Activated naive CD4-positive, alpha-beta T cell treated with anti-CD3 and anti-CD28 coated beads, Interleukin-2, amount 10 ng/mL, durations not matched to agents 7 days and 5 days (primary cell): ENCODE measurements around the gene GRPEL1.

ENCODE experiments used
- CTCF ChIA-PET: fragments of 350-600 bp; sonication (Branson Sonifier 250); formaldehyde crosslinking; loops from one replicate; lab custom pipeline; 2021; ENCODE audit warnings: antibody characterized with exemption; lab: Charles Lee
- DNase-seq: peaks from one replicate; pipeline ENCODE4 v3.0.0-alpha.2; 2020
- H3K27ac Mint-ChIP-seq: one replicate; pipeline ENCODE4 v1.8.0; 2021; ENCODE audit warnings: mild to moderate bottlenecking, moderate library complexity, mixed read lengths
- H3K27me3 Mint-ChIP-seq: one replicate; pipeline ENCODE4 v1.8.0; 2021; ENCODE audit warnings: mild to moderate bottlenecking, mixed read lengths
- H3K36me3 Mint-ChIP-seq: one replicate; pipeline ENCODE4 v1.8.0; 2021; ENCODE audit warnings: mixed read lengths
- H3K4me1 Mint-ChIP-seq: one replicate; pipeline ENCODE4 v1.8.0; 2021; ENCODE audit warnings: mixed read lengths
- H3K4me3 Mint-ChIP-seq: one replicate; pipeline ENCODE4 v1.8.0; 2021; ENCODE audit warnings: mild to moderate bottlenecking, moderate library complexity, mixed read lengths
- H3K9me3 Mint-ChIP-seq: one replicate; pipeline ENCODE4 v1.8.0; 2021; ENCODE audit warnings: mixed read lengths

Gene GRPEL1

GRCh38 chr4:7016512-7016911 lies 51.4 kb downstream of the GRPEL1 start:
- Mint-ChIP-seq H3K27ac (no peak overlapping the region), H3K4me1 (peaks cover 12% of the 10 kb centered on the region), H3K36me3 (peaks cover 44% of the 10 kb centered on the region), H3K27me3 (no peaks in the 10 kb centered on the region), H3K4me3 (no peak overlapping the region), H3K9me3 (no peaks in the 10 kb centered on the region)
- DNase-seq, result no peak
- CTCF ChIA-PET, result interaction anchor here (2.2 kb wide), 1 partner anchor 14 kb away, joined by 5 read pairs; no protein-coding TSS in a partner anchor

- H3K27ac Mint-ChIP-seq, result no peak overlapping the region
- no peak overlapping the region for H3K4me3 Mint-ChIP-seq
- no peaks in the 10 kb centered on the region for H3K27me3 Mint-ChIP-seq
- H3K36me3 Mint-ChIP-seq, result peaks cover 43% of the 10 kb centered on the region
- no peaks in the 10 kb centered on the region for H3K9me3 Mint-ChIP-seq
- CTCF ChIA-PET, result interaction anchor here (0.7 to 2.2 kb wide), 2 partner anchors 15 to 44 kb away, joined by 4 to 5 read pairs; no protein-coding TSS in a partner anchor
- no peak for DNase-seq
- peaks cover 12% of the 10 kb centered on the region for H3K4me1 Mint-ChIP-seq
These were observed 51.8 kb downstream of the GRPEL1 start for GRCh38 chr4:7016086-7016485.

GRCh38 chr4:7015383-7016035 lies 52.4 kb downstream of the GRPEL1 start:
- no peaks in the 10 kb centered on the region for H3K9me3 Mint-ChIP-seq
- H3K4me3 Mint-ChIP-seq, result no peak overlapping the region
- H3K4me1 Mint-ChIP-seq, result peaks cover 12% of the 10 kb centered on the region
- CTCF ChIA-PET, result interaction anchor here (0.7 to 2.2 kb wide), 2 partner anchors 15 to 44 kb away, joined by 4 to 5 read pairs; no protein-coding TSS in a partner anchor
- peaks cover 42% of the 10 kb centered on the region for H3K36me3 Mint-ChIP-seq
- no peaks in the 10 kb centered on the region for H3K27me3 Mint-ChIP-seq
- H3K27ac Mint-ChIP-seq, result peak overlapping the region; percentile 68
- DNase-seq, result no peak

GRCh38 chr4:7014815-7015214 lies 53.0 kb downstream of the GRPEL1 start:
- no peaks in the 10 kb centered on the region for H3K9me3 Mint-ChIP-seq
- H3K27me3 Mint-ChIP-seq, result no peaks in the 10 kb centered on the region
- H3K4me3 Mint-ChIP-seq, result no peak overlapping the region
- no peak for DNase-seq
- peaks cover 47% of the 10 kb centered on the region for H3K36me3 Mint-ChIP-seq
- H3K27ac Mint-ChIP-seq, result peak overlapping the region; percentile 68
- CTCF ChIA-PET, result no interaction called here
- H3K4me1 Mint-ChIP-seq, result peaks cover 12% of the 10 kb centered on the region

GRCh38 chr4:7013175-7013574 lies 54.7 kb downstream of the GRPEL1 start:
- CTCF ChIA-PET, result no interaction called here
- Mint-ChIP-seq H3K36me3 (peaks cover 48% of the 10 kb centered on the region), H3K4me1 (peaks cover 14% of the 10 kb centered on the region), H3K9me3 (no peaks in the 10 kb centered on the region), H3K4me3 (no peak overlapping the region), H3K27me3 (no peaks in the 10 kb centered on the region), H3K27ac (no peak overlapping the region)
- DNase-seq, result no peak

GRCh38 chr4:7009564-7009963 lies 58.3 kb downstream of the GRPEL1 start:
- CTCF ChIA-PET, result interaction anchor here (1.3 to 1.5 kb wide), 2 partner anchors 11 to 17 kb away, joined by 3 to 4 read pairs; no protein-coding TSS in a partner anchor
- H3K4me1 Mint-ChIP-seq, result peaks cover 28% of the 10 kb centered on the region
- H3K27ac Mint-ChIP-seq, result no peak overlapping the region
- H3K4me3 Mint-ChIP-seq, result no peak overlapping the region
- DNase-seq, result no peak
- H3K27me3 Mint-ChIP-seq, result no peaks in the 10 kb centered on the region
- no peaks in the 10 kb centered on the region for H3K9me3 Mint-ChIP-seq
- peaks cover 51% of the 10 kb centered on the region for H3K36me3 Mint-ChIP-seq
